GM12873 (cell line): ENCODE results near the gene RABGAP1L.

Experiments used
- TF ChIP-seq, protein P1 (sequence below): IDR thresholded peaks from 2 replicates; pipeline ENCODE4 v1.5.1; 2012; ENCODE audit warnings: low read depth, mild to moderate bottlenecking, moderate library complexity, low read length, control low read depth; ENCODE audit not compliant: insufficient read depth; ENCODE audit errors: missing control alignments

The RABGAP1L gene

DNA sequence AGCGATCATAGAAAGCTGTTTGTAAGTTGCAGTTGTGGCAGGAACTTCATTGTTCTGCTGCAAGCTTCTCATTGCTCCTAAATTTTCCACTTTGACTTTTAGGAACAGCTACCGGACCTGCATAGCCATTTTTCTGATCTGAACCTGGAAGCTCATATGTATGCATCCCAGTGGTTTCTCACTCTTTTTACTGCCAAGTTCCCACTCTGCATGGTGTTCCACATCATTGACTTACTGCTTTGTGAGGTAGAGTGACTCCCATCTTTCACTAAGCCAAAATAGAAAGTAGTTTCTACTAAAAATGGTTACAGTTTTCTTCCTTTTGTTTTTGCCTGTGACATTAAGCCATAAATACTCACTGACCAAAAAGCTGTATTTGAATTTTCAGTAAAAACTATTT is 542.7 kb downstream of the RABGAP1L start:
- TF ChIP-seq, protein P1, sequence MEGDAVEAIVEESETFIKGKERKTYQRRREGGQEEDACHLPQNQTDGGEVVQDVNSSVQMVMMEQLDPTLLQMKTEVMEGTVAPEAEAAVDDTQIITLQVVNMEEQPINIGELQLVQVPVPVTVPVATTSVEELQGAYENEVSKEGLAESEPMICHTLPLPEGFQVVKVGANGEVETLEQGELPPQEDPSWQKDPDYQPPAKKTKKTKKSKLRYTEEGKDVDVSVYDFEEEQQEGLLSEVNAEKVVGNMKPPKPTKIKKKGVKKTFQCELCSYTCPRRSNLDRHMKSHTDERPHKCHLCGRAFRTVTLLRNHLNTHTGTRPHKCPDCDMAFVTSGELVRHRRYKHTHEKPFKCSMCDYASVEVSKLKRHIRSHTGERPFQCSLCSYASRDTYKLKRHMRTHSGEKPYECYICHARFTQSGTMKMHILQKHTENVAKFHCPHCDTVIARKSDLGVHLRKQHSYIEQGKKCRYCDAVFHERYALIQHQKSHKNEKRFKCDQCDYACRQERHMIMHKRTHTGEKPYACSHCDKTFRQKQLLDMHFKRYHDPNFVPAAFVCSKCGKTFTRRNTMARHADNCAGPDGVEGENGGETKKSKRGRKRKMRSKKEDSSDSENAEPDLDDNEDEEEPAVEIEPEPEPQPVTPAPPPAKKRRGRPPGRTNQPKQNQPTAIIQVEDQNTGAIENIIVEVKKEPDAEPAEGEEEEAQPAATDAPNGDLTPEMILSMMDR, result no peak

DNA sequence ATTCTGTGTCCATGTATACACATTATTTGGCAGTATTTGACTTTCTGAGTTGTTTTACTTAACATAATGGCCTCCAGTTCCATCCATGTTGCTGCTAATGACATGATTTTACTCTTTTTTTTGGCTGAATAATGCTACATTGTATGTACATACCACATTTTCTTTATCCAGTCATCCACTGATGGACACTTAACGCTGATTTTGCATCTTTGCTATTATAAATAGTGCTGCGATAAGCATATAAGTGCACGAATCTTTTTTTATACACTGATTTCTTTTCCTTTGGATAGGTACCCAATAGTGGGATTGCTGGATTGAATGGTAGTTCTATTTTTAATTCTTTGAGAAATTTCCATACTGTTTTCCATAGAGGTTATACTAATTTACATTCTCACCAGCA is 544.0 kb downstream of the RABGAP1L start:
- TF ChIP-seq, protein P1, result no peak

DNA sequence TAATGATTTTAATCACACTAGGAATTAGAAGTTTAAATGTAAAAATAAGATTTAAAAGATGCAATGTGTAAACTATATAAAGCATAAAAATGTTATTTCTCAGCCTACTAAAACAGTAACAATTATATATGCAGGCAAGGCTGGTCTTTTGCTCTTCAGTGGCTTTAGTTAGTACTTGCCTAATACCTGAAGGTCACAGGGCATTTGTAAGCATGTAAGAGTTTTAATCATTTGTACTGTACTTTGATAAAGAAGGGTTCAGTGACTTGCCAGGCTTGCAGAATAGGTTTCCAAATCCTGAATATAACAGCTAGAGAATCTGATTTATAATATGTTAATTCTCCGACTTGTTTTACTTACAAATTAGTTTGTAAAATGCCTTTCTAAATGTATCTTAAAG is 545.0 kb downstream of the RABGAP1L start:
- TF ChIP-seq, protein P1, result no peak

DNA sequence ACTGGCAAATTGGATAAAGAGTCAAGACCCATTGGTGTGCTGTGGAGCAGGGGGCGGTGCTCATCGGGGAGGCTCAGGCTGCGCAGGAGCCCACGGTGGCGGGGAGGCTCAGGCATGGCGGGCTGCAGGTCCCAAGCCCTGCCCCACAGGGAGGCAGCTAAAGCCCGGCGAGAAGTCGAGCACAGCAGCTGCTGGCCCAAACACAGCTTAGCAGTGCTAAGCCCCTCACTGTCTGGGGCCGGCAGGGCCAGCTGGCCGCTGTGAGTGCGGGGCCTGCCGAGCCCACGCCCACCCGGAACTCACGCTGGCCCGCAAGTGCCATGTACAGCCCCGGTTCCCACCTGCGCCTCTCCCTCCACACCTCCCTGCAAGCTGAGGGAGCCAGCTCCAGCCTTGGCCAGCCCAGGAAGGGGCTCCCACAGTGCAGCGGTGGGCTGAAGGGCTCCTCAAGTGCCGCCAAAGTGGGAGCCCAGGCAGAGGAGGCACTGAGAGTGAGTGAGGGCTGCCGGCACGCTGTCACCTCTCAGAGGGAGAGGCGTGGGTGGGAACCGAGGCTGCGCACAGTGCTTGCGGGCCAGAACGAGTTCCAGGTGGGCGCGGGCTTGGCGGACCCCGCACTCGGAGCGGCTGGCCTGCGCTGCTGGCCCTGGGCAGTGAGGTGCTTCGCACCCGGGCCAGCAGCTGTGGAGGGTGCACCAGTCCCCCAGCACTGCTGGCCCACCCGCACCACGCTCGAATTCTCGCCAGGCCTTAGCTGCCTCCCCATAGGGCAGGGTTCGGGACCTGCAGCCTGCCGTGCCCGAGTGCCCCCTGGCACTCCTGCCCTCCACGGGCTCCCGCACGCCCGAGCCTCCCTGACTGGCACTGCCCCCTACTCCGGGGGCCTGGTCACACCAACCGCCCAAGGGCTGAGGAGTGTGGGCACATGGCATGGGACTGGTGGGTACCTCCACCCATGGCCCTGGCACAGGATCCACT is 551.8 kb downstream of the RABGAP1L start:
- TF ChIP-seq, protein P1, result no peak

DNA sequence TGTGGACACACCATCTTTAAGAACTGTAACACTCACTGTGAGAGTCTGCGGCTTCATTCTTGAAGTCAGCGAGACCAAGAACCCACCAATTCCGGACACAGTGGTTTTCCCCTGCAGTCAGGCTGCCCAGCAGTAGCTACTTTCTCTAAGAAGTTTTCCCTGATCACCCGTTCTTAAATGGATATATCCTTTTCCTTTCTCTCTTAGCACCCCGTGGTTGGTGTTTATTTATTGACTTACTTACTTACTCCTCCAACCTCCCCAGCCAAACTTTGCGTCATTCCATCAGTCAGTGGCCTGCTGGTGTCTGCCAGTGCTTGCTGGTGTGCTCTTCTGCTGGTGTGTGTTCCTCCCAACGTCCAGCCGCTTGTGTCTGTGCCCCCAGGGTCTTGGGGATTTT is 553.2 kb downstream of the RABGAP1L start:
- TF ChIP-seq, protein P1, result no peak

DNA sequence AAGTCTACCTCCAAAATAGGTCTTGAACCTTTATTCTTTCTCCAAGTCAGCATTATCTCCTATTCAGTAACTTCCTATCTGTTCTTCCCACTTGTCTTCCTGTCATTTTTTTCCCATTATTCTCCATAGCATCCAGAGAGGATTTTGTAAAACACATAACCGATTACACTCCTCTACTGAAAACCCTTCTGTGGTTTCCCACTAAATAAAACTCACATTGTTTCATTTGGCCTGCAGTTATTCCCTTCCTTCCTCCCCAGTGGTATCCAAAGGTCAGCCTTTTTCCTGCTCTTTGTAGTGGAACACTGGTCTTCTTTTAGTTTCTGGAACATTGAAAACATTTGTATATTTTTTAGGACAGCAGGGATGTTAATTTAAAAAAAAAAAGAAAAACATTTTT is 554.5 kb downstream of the RABGAP1L start:
- TF ChIP-seq, protein P1, result no peak

DNA sequence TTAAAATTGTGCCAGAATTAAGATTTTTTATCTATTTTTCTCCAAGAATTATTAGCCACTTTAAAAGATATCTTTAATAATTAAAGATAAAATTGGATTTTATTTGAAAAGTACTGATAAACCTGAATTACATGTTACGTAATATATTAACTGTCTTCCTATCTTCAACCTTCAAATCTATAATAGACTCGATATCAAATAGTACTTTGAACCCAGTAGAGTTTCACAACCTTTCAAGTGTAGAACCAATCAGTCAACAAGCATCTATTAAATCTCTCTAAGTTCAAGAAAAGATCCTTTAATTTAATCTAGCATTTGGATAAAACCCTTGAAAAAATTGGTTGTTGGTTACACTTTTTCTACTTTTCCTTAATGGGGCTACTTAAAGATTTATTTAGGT is 559.9 kb downstream of the RABGAP1L start:
- TF ChIP-seq, protein P1, result no peak
